SJSA1 (cell line): Measurements from ENCODE around the gene TLDC2. TPM values are rescaled to one million over a fixed set of nuclear protein-coding genes. Genes with fewer than 3 reads are reported as not detected.
"Not testable (repeated sequence)": the region's sequence is repeated elsewhere in the genome, so short reads cannot be mapped to it uniquely, and the experiment has no call there.

Experiments
- DNase-seq, 2 experiments: peaks; one replicate each; pipeline ENCODE4 v3.0.0-alpha.2; 2015 to 2020; ENCODE audit warnings: low spot score in 2 of 2, low read depth in 1 of 2
- H3K27ac ChIP-seq: fragments of 250-450 bp; sonication (Bioruptor Pico); 2 replicates; pipeline ENCODE4 v1.5.1; 2020; ENCODE audit warnings: mild to moderate bottlenecking, moderate library complexity
- H3K27me3 ChIP-seq: fragments of 250-450 bp; sonication (Bioruptor Pico); replicated peaks from 2 replicates; pipeline ENCODE4 v1.5.1; 2020; ENCODE audit warnings: mild to moderate bottlenecking, moderate library complexity
- H3K36me3 ChIP-seq: fragments of 250-450 bp; sonication (Bioruptor Pico); 2 replicates; pipeline ENCODE4 v1.5.1; 2020; ENCODE audit warnings: mild to moderate bottlenecking
- H3K4me1 ChIP-seq: fragments of 250-450 bp; sonication (Bioruptor Pico); replicated peaks from 2 replicates; pipeline ENCODE4 v1.6.1; 2021; ENCODE audit warnings: mild to moderate bottlenecking
- H3K4me3 ChIP-seq: fragments of 250-450 bp; sonication (Bioruptor Pico); 2 replicates; pipeline ENCODE4 v1.5.1; 2020; ENCODE audit warnings: mild to moderate bottlenecking
- H3K9me3 ChIP-seq: fragments of 250-450 bp; sonication (Bioruptor Pico); replicated peaks from 2 replicates; pipeline ENCODE4 v1.5.1; 2020; ENCODE audit warnings: mild to moderate bottlenecking
- total RNA-seq: library from RNA; depleted of rRNA; stranded (reverse); fragments of >200 nt; shearing (Covaris generic); gene quantifications from 2 replicates; pipeline ENCODE4 v1.2.3, GENCODE V29; 2014; rRNA removed

TLDC2 gene
- not detected in 2 replicates for total RNA-seq

- Histone ChIP-seq H3K4me1 (peaks cover 29% of the 10 kb centered on the region), H3K27me3 (no peaks in the 10 kb centered on the region), H3K4me3 (no peak within 1 kb of the TSS), H3K9me3 (no peaks in the 10 kb centered on the region), H3K36me3 (no peaks in the 10 kb centered on the region), H3K27ac (no peak within 1 kb of the TSS)
- DNase-seq, result no peak
These were observed at the start of gene TLDC2 for GRCh38 chr20:36875702-36876472. Gene TLDC2 (plus strand): TSS chr20:36876138. CDS start chr20:36876175, 37 bp downstream.

GRCh38 chr20:36826554-36827244 lies 49.2 kb upstream of the TLDC2 start:
- Histone ChIP-seq H3K4me3 (no peak overlapping the region), H3K36me3 (peaks cover 83% of the 10 kb centered on the region), H3K27me3 (no peaks in the 10 kb centered on the region), H3K27ac (no peak overlapping the region), H3K9me3 (no peaks in the 10 kb centered on the region), H3K4me1 (peaks cover 7% of the 10 kb centered on the region)
- peak in 1 of 2 experiments; percentile 41 for DNase-seq

DNA sequence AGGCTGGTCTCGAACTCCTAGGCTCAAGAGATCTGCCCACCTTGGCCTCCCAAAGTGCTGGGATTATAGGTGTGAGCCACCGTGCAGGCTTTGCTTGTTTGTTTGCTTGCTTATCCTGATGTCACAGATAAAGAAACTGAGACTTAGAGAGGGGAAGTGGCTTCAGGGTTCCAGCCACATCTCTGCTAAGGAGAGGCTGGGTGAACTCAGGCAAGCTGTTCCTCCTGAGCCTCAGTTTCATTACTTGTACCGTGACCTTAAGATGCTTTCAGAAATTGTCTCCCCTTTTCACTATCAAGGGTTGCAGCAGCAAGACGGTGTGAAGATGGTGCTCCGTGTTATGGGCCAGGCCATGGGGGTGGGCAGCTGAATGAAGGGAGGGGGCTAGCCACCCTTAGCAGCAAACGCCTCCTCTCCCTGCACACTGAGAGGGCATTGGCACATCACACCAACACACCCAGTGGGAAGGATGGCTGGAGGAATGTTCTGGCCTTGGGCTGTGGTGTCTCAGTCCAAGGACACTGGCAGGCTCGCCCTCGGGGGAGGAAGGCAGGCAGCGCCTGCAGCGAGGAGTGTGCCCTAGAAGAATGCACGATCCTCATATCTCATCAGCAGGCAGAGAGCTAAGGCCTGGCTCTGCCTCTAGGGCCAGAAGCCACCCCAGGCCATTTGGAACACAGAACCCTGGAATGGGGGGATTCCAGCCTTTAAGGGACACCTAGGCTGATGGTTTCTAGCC lies 48.2 kb upstream of the TLDC2 start:
- H3K36me3 ChIP-seq, result peaks cover 78% of the 10 kb centered on the region
- DNase-seq, result no peak
- H3K9me3 ChIP-seq, result no peaks in the 10 kb centered on the region
- no peak overlapping the region for H3K27ac ChIP-seq
- H3K4me3 ChIP-seq, result no peak overlapping the region
- H3K27me3 ChIP-seq, result no peaks in the 10 kb centered on the region
- peaks cover 9% of the 10 kb centered on the region for H3K4me1 ChIP-seq

DNA sequence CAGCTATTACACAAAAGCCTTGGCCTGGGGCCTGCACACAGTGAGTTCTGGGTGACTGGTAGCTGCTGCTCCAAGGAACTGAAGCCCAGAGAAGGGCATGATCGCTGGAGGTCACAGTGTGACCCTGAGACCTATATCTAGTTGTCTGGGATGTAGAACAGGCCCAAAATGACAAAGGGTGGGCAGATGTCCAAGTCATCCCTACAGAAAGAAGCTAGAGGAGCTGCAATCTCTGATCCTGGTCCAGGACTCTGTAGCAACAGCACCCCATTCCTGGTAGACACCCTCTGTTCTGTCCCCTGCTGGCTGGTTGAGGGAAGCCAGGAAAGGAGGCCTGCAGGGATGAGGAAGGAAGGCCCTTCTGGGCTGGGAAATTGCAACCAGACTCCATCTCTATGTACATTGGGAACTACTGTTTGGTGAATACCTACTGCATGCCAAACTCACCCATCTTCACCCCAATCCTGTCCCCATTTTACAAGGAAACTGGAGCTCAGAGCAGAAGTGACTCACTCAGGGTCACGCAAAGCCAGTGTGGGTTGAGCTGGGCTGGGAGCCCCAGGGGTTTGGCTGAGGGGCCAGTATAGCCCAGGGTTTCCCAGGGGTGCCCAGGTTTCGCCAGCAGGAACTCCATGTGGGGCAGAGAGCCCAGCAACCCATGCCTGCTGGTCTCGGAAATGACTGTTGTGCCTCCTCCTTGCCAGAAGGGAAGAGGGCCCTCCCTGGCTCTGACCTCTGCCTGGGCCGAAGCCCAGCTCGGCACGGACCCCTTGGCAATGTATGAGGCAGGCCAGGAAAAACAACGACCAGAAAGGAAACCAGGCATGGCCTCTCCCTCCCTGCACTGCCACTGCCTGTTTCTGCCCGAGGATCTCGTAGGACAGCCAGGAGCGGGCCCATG lies 44.9 kb upstream of the TLDC2 start:
- H3K36me3 ChIP-seq, result peaks cover 66% of the 10 kb centered on the region
- no peak overlapping the region for H3K4me3 ChIP-seq
- H3K27ac ChIP-seq, result no peak overlapping the region
- peaks cover 40% of the 10 kb centered on the region for H3K4me1 ChIP-seq
- no peak for DNase-seq
- no peaks in the 10 kb centered on the region for H3K27me3 ChIP-seq
- H3K9me3 ChIP-seq, result no peaks in the 10 kb centered on the region

DNA sequence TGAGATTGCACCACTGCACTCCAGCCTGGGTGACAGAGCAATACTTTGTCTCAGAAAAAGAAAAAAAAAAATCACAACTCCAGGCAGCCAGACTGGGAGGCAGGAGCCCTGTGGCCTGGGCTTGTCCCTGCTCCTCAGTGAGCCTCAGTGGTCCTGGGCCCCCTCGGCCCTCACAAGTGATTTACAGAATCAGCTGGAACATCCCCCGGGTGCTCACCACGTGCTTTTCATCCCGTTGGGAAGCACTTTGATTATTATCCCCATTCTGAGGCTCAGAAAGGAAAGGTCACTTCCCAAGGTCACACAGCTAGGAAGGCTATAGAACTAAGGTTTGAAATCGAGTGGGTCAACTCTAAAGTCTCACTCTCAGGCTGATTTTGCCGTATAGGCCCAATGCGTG lies 43.1 kb upstream of the TLDC2 start:
- H3K4me1 ChIP-seq, result peaks cover 51% of the 10 kb centered on the region

GRCh38 chr20:36833275-36834020 lies 42.5 kb upstream of the TLDC2 start:
- H3K9me3 ChIP-seq, result no peaks in the 10 kb centered on the region
- peak; percentile 85 to 90 for DNase-seq
- no peaks in the 10 kb centered on the region for H3K27me3 ChIP-seq
- H3K36me3 ChIP-seq, result peaks cover 69% of the 10 kb centered on the region
- H3K4me3 ChIP-seq, result no peak overlapping the region
- peaks cover 51% of the 10 kb centered on the region for H3K4me1 ChIP-seq
- peak overlapping the region; percentile 35 for H3K27ac ChIP-seq

More for the DNA sequence above, 43.1 kb upstream of the TLDC2 start:
- Histone ChIP-seq H3K27ac (peak overlapping the region; percentile 35), H3K4me3 (no peak overlapping the region), H3K36me3 (peaks cover 69% of the 10 kb centered on the region), H3K27me3 (no peaks in the 10 kb centered on the region), H3K9me3 (no peaks in the 10 kb centered on the region)
- DNase-seq, result no peak

GRCh38 chr20:36835025-36835424 lies 40.9 kb upstream of the TLDC2 start:
- Histone ChIP-seq H3K27ac (peak overlapping the region; percentile 79), H3K9me3 (no peaks in the 10 kb centered on the region), H3K4me1 (peaks cover 51% of the 10 kb centered on the region), H3K4me3 (no peak overlapping the region), H3K36me3 (peaks cover 71% of the 10 kb centered on the region), H3K27me3 (no peaks in the 10 kb centered on the region)
- DNase-seq, result no peak

DNA sequence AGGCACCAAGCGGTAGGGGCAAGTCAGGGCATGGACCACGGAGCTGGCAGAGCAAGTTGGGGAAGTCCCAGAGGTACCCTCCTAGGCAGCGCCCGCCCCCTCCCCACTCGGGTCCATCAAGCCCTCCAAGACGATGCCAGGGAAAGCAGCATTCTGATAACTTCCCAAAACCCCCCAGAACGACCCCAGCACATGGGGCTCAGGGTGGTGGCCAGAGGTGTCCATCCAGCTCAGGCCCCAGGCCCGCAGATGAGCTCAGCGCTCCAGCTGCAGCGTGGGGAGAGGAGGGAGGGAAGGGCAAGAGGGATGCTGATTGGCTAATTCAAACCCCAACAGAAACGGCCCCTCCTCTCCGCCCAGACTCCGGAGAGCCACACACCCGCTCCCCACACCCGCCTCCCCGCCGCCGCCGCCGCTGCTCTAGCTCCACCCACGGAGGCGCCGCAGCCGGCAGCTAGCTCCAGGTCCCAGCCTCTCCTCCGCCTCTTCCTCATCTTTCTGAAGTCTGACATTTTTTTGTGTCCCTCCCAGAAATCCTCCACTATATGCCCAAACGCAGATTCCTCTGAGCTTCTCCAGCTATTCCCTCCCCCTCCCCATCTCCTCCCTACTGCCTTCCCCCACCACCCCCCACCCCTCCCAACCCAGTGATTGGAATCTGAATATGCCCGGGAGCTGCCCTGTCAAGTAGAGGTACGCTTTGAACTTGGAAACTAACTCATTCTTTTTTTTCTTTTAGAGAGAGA lies 40.3 kb upstream of the TLDC2 start:
- peaks cover 51% of the 10 kb centered on the region for H3K4me1 ChIP-seq
- no peaks in the 10 kb centered on the region for H3K9me3 ChIP-seq
- H3K36me3 ChIP-seq, result peaks cover 66% of the 10 kb centered on the region
- H3K27me3 ChIP-seq, result no peaks in the 10 kb centered on the region
- H3K4me3 ChIP-seq, result no peak overlapping the region
- H3K27ac ChIP-seq, result peak overlapping the region; percentile 79
- peak; percentile 94 to 97 for DNase-seq

DNA sequence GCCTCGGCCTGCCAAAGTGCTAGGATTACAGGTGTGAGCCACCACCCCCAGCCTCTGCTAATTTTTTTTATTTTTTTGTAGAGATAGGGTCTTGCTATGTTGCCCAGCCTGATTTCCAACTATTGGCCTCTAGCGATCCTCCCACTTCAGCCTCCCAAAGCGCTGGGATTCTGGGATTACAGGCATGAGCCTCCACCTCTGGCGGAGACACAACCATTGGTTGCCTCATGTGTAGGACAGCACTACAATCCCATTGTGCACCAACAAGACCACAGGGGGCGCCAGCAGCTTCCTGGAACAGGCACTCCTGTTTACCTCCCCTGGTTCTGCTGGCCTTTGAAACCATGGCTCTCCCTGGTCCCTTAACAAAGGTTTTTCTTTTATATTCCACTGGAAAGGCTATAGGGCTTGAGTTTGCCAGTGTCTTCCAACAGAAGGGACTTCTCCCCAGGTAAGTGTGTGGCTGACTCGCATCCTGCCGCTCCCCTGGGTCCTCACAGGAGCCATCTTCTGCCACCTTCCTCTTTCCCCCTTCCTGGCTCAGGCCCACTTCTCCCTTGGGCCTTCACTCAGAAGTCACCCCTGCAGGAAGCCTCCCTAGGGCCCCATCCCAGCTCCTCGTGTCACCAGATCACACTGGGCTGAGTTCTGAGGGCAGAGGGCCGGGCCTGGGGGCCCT lies 39.2 kb upstream of the TLDC2 start:
- Histone ChIP-seq H3K9me3 (no peaks in the 10 kb centered on the region), H3K36me3 (peaks cover 61% of the 10 kb centered on the region), H3K4me1 (peaks cover 56% of the 10 kb centered on the region), H3K27ac (peak overlapping the region; percentile 23; the same call in 1 of the 2 replicates), H3K4me3 (no peak overlapping the region), H3K27me3 (no peaks in the 10 kb centered on the region)
- DNase-seq, result peak; percentile 34 to 78

DNA sequence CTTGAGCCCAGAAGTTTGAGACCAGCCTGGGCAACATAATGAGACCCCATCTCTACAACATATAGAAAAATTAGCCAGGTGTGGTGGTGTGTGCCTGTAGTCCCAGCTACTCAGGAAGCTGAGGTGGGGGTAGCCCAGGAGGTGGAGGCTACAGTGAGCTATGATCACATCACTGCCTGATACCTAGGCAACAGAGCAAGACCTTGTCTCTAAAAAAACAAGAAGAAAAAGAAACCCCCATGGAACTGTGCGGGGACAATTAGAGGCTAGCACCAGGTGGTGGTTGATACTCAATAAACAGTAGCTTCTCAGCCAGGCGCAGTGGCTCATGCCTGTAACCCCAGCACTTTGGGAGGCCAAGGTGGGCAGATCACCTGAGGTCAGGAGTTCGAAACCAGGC lies 37.6 kb upstream of the TLDC2 start:
- not testable (repeated sequence) for H3K4me3 ChIP-seq, H3K27ac ChIP-seq, H3K9me3 ChIP-seq, H3K27me3 ChIP-seq, DNase-seq
- Histone ChIP-seq H3K4me1 (peaks cover 44% of the 10 kb centered on the region), H3K36me3 (peaks cover 61% of the 10 kb centered on the region)

DNA sequence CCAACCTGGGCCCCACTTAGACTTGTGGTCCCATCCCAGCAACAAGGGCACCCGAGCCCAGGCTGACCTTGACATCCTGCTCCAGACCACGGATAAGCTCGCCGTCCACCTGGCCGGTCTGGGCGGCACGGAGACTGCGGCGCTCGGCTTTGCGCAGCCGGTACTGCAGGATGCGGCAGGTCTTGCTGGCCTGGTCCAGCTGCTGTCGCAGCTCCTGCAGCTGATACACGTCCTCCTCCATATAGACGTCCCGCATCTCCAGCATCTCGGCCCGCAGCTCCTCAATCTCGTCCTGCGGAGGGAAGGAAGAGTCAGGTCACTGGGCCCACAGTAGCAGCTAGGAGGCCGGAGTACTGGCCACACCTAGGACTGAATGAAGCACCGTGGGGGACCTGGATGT lies 36.8 kb upstream of the TLDC2 start:
- DNase-seq, result no peak
- no peaks in the 10 kb centered on the region for H3K27me3 ChIP-seq
- H3K27ac ChIP-seq, result no peak overlapping the region
- H3K9me3 ChIP-seq, result no peaks in the 10 kb centered on the region
- no peak overlapping the region for H3K4me3 ChIP-seq
- peaks cover 62% of the 10 kb centered on the region for H3K36me3 ChIP-seq
- peaks cover 39% of the 10 kb centered on the region for H3K4me1 ChIP-seq

DNA sequence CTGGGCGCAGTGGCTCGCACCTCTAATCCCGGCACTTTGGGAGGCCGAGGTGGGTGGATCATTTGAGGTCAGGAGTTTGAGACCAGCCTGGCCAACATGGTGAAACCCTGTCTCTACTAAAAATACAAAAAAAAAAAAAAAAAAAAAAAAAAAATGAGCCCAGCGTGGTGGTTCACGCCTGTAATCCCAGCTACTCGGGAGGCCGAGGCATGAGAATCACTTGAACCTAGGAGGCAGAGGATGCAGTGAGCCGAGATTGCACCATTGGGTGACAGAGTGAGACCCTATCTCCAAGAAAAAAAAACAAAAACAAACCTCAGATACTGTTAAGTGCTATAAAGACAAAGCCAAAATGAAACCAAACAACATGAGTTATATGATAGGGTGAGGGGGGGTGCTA lies 34.9 kb upstream of the TLDC2 start:
- H3K4me3 ChIP-seq, H3K9me3 ChIP-seq, H3K27me3 ChIP-seq, H3K27ac ChIP-seq, DNase-seq: not testable (repeated sequence)
- Histone ChIP-seq H3K36me3 (peaks cover 58% of the 10 kb centered on the region), H3K4me1 (peaks cover 23% of the 10 kb centered on the region)
